HG02870 (cell line): ENCODE measurements around the gene KAZN.

Source experiments
- ATAC-seq: cut with Tn5 transposase; IDR thresholded peaks from one replicate; pipeline ENCODE4 v1.9.1; 2021; ENCODE audit warnings: mild to moderate bottlenecking, moderate library complexity; ENCODE audit not compliant: unreplicated experiment

The KAZN gene

GRCh38 chr1:15158506-15159165 lies 560.2 kb downstream of the KAZN start:
- no peak for ATAC-seq

DNA sequence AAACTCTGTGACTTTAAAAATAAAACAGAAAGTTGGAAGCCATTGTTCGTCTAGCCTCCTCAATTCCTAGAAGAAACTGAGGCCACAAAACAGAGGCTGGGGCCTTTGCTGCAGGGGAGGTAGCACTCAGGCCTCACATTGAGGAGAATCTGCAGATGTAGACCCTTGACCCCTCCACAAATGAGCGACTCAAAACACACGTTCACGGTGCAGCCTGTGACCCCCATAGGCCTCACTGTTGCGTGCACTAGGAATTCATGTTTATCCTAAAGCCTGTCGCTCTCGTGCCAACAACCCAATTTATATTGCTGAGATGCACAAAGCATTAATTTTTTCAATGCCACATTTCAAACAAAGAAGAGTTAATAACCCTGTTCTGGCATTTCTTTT lies 560.7 kb downstream of the KAZN start:
- ATAC-seq: no peak

DNA sequence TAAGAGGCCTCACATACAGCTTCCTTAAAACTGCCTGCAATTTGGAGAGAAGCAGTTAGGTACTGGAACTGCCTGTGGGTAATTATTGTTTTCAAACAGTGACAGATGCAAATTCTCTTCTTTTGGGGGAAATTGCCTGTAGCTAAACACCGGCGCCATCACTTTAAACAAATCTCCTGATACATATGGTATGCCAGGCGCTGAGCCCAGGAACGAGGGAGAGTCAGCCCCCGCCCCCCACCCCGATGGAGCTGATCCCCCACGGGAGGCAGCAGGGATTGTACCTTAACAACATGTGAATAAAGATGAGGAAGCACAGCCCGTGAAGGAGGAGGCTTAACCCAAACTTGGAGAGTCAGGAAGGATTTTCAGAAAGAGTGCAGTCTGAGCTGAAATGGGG lies 562.1 kb downstream of the KAZN start:
- no peak for ATAC-seq

DNA sequence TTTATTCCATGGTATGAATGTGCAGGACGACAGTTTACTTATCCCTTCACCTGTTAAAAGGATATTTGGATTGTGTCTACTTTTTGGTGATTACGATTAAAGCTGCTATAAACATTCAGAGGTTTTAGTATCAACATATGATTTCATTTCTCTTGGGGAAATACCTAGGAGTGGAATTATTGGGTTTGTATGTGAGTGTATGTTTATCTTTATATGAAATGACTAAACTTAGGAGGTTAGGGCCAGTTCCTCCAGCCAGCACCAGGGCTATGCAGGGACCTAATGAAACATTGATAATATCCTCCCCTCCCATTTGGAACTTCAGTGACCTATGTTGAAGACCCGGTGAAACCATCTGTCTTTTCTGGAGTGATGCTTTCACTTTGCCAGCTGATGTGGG lies 568.9 kb downstream of the KAZN start:
- ATAC-seq: no peak
